ENCODE measurements around the gene NDUFB2.
A peak's percentile ranks its signal among the peaks of the same experiment; 100 is the strongest.
"Not testable (repeated sequence)": the region's sequence is repeated elsewhere in the genome, so short reads cannot be mapped to it uniquely, and the experiment has no call there.

NDUFB2 gene

GRCh38 chr7:140676306-140676705 is 20.2 kb upstream of the NDUFB2 start:
- WGBS (ENCODE audit: insufficient coverage) = 94% methylated on average over 2 of the region's 3 CpGs
- Histone ChIP-seq H3K36me3 (ENCODE audit: control insufficient read depth in 4 of 4, insufficient read depth in 4 of 4, low read length in 3 of 4) (peaks cover 7 to 38% (median 15%) of the 10 kb centered on the region in 4 experiments), H3K4me1 (ENCODE audit: control extremely low read depth in 1 of 4, control insufficient read depth in 4 of 4, insufficient read depth in 4 of 4, low read length in 3 of 4) (peaks cover 0 to 38% (median 24%) of the 10 kb centered on the region in 4 experiments), H3K27me3 (replicated peaks in 2 of 5; ENCODE audit: control insufficient read depth in 4 of 5, insufficient read depth in 5 of 5, low read length in 4 of 5) (no peaks in the 10 kb centered on the region), H3K27ac (ENCODE audit: insufficient read depth in 1 of 2, low read depth in 1 of 2, low read length in 2 of 2, poor library complexity in 1 of 2, severe bottlenecking in 2 of 2) (no peak overlapping the region), H3K9me3 (ENCODE audit: control extremely low read depth in 1 of 5, control insufficient read depth in 4 of 5, insufficient read depth in 2 of 5, low read depth in 1 of 5, low read length in 4 of 5) (no peaks in the 10 kb centered on the region), H3K4me3 (ENCODE audit: control insufficient read depth in 1 of 7, extremely low read depth in 1 of 7, insufficient read depth in 4 of 7, low read depth in 2 of 7, low read length in 6 of 7) (no peak overlapping the region)
- POLR2A ChIA-PET = no interaction called here
- CTCF ChIA-PET = interaction anchor here (0.7 to 3.7 kb wide), 5 partner anchors 9 to 337 kb away, joined by 3 to 25 read pairs (median 9); partner anchors contain the start of genes MRPS33 and NDUFB2
- DNase-seq = peak in 1 of 3 donors; percentile 15

- Histone ChIP-seq H3K36me3 (ENCODE audit: control insufficient read depth in 4 of 4, insufficient read depth in 4 of 4, low read length in 3 of 4) (peaks cover 7 to 43% (median 16%) of the 10 kb centered on the region in 4 experiments), H3K4me1 (ENCODE audit: control extremely low read depth in 1 of 4, control insufficient read depth in 4 of 4, insufficient read depth in 4 of 4, low read length in 3 of 4) (peaks cover 0 to 37% (median 24%) of the 10 kb centered on the region in 4 experiments)
- DNase-seq; H3K9me3 ChIP-seq (ENCODE audit: control extremely low read depth in 1 of 5, control insufficient read depth in 4 of 5, insufficient read depth in 2 of 5, low read depth in 1 of 5, low read length in 4 of 5); H3K27me3 ChIP-seq (replicated peaks in 2 of 5; ENCODE audit: control insufficient read depth in 4 of 5, insufficient read depth in 5 of 5, low read length in 4 of 5); POLR2A ChIA-PET; H3K27ac ChIP-seq (ENCODE audit: insufficient read depth in 1 of 2, low read depth in 1 of 2, low read length in 2 of 2, poor library complexity in 1 of 2, severe bottlenecking in 2 of 2); H3K4me3 ChIP-seq (ENCODE audit: control insufficient read depth in 1 of 7, extremely low read depth in 1 of 7, insufficient read depth in 4 of 7, low read depth in 2 of 7, low read length in 6 of 7): not testable (repeated sequence)
- WGBS (ENCODE audit: insufficient coverage) = 91% methylated on average over 7 of the region's 11 CpGs
- CTCF ChIA-PET = interaction anchor here (1.2 kb wide), 1 partner anchor 19 kb away, joined by 4 read pairs; the partner anchor contains the start of gene NDUFB2
Measured at GRCh38 chr7:140676956-140677355, 19.6 kb upstream of the NDUFB2 start.

GRCh38 chr7:140677496-140677895 is 19.0 kb upstream of the NDUFB2 start:
- ChIA-PET POLR2A (no interaction called here), CTCF (interaction anchor here (1.2 to 1.5 kb wide), 2 partner anchors 11 to 18 kb away, joined by 4 read pairs; partner anchors contain the start of gene NDUFB2)
- Histone ChIP-seq H3K9me3 (ENCODE audit: control extremely low read depth in 1 of 5, control insufficient read depth in 4 of 5, insufficient read depth in 2 of 5, low read depth in 1 of 5, low read length in 4 of 5) (no peaks in the 10 kb centered on the region), H3K4me1 (ENCODE audit: control extremely low read depth in 1 of 4, control insufficient read depth in 4 of 4, insufficient read depth in 4 of 4, low read length in 3 of 4) (peaks cover 0 to 31% (median 24%) of the 10 kb centered on the region in 4 experiments), H3K4me3 (ENCODE audit: control insufficient read depth in 1 of 7, extremely low read depth in 1 of 7, insufficient read depth in 4 of 7, low read depth in 2 of 7, low read length in 6 of 7) (no peak overlapping the region), H3K27me3 (replicated peaks in 2 of 5; ENCODE audit: control insufficient read depth in 4 of 5, insufficient read depth in 5 of 5, low read length in 4 of 5) (no peaks in the 10 kb centered on the region), H3K36me3 (ENCODE audit: control insufficient read depth in 4 of 4, insufficient read depth in 4 of 4, low read length in 3 of 4) (peaks cover 7 to 47% (median 18%) of the 10 kb centered on the region in 4 experiments), H3K27ac (ENCODE audit: insufficient read depth in 1 of 2, low read depth in 1 of 2, low read length in 2 of 2, poor library complexity in 1 of 2, severe bottlenecking in 2 of 2) (no peak overlapping the region)
- 100% methylated on average over 2 of the region's 3 CpGs for WGBS (ENCODE audit: insufficient coverage)
- no peak for DNase-seq

DNA sequence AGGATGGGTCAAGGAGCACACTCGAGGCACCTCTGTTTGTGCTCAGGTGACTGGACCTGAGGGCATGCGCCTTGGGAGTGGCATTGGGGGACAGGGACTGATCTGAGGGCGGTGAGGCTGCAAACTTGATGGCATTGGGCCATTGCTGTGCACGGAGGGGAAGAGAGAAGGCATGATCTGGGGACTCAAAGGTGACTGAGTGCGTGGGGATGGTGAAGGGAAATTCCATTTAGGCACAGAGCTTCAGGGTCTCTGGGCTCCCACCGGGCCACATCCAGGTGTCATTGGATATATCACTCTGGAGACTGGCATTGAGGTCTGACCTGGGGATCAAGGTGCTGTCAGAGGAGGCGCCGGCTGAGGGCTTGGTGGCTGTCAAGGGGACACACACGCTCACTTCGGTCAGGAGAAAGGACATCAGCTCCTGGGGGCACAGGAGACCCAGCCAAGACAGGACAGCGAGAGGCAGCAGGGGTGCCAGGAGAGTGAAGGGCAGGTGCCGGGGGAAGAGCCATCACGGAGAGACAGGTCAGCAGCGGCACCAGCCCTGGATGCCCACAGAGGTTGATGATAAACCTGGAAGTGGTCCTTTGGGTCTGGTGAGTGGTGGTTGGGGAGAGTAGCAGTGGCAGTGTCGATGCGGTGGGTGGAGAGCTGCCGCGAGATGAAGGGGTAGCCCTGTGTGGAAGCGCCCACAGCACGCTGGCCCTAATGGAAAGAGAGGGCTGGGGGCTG is 18.3 kb upstream of the NDUFB2 start:
- POLR2A ChIA-PET = no interaction called here
- H3K27me3 ChIP-seq (replicated peaks in 2 of 5; ENCODE audit: control insufficient read depth in 4 of 5, insufficient read depth in 5 of 5, low read length in 4 of 5) = no peaks in the 10 kb centered on the region
- no peaks in the 10 kb centered on the region for H3K9me3 ChIP-seq (ENCODE audit: control extremely low read depth in 1 of 5, control insufficient read depth in 4 of 5, insufficient read depth in 2 of 5, low read depth in 1 of 5, low read length in 4 of 5)
- no peak overlapping the region for H3K27ac ChIP-seq (ENCODE audit: insufficient read depth in 1 of 2, low read depth in 1 of 2, low read length in 2 of 2, poor library complexity in 1 of 2, severe bottlenecking in 2 of 2)
- no peak for DNase-seq
- over 99% methylated on average over 20 of the region's 20 CpGs for WGBS (ENCODE audit: insufficient coverage)
- CTCF ChIA-PET = interaction anchor here (1.5 kb wide), 1 partner anchor 10 kb away, joined by 4 read pairs; no protein-coding TSS in a partner anchor
- no peak overlapping the region for H3K4me3 ChIP-seq (ENCODE audit: control insufficient read depth in 1 of 7, extremely low read depth in 1 of 7, insufficient read depth in 4 of 7, low read depth in 2 of 7, low read length in 6 of 7)
- peaks cover 7 to 47% (median 18%) of the 10 kb centered on the region in 4 experiments for H3K36me3 ChIP-seq (ENCODE audit: control insufficient read depth in 4 of 4, insufficient read depth in 4 of 4, low read length in 3 of 4)
- peaks cover 0 to 30% (median 23%) of the 10 kb centered on the region in 4 experiments for H3K4me1 ChIP-seq (ENCODE audit: control extremely low read depth in 1 of 4, control insufficient read depth in 4 of 4, insufficient read depth in 4 of 4, low read length in 3 of 4)

DNA sequence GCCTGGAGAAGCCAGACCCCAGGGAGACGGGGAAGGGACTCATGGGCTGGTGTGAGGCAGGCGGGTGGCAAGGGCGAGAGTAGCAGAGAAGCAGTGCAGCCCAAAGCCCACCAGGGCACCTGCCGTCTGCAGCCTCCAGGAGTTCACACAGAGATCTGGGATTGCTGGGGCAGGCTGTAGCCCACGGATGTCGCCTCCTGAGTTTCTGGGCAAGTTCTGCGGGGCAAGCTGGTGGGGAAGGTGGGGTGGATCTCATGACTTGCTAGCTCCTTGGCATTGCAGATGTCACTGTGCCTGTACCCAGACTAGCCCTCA is 17.7 kb upstream of the NDUFB2 start:
- POLR2A ChIA-PET = interaction anchor here (0.6 kb wide), 1 partner anchor 37 kb away, joined by 3 read pairs; no protein-coding TSS in a partner anchor
- Histone ChIP-seq H3K36me3 (ENCODE audit: control insufficient read depth in 4 of 4, insufficient read depth in 4 of 4, low read length in 3 of 4) (peaks cover 7 to 52% (median 18%) of the 10 kb centered on the region in 4 experiments), H3K27me3 (replicated peaks in 2 of 5; ENCODE audit: control insufficient read depth in 4 of 5, insufficient read depth in 5 of 5, low read length in 4 of 5) (no peaks in the 10 kb centered on the region), H3K4me1 (ENCODE audit: control extremely low read depth in 1 of 4, control insufficient read depth in 4 of 4, insufficient read depth in 4 of 4, low read length in 3 of 4) (peaks cover 0 to 24% (median 18%) of the 10 kb centered on the region in 4 experiments), H3K27ac (ENCODE audit: insufficient read depth in 1 of 2, low read depth in 1 of 2, low read length in 2 of 2, poor library complexity in 1 of 2, severe bottlenecking in 2 of 2) (no peak overlapping the region), H3K4me3 (ENCODE audit: control insufficient read depth in 1 of 7, extremely low read depth in 1 of 7, insufficient read depth in 4 of 7, low read depth in 2 of 7, low read length in 6 of 7) (no peak overlapping the region), H3K9me3 (ENCODE audit: control extremely low read depth in 1 of 5, control insufficient read depth in 4 of 5, insufficient read depth in 2 of 5, low read depth in 1 of 5, low read length in 4 of 5) (no peaks in the 10 kb centered on the region)
- DNase-seq = no peak
- 100% methylated on average over 4 of the region's 7 CpGs for WGBS (ENCODE audit: insufficient coverage)
- CTCF ChIA-PET = interaction anchor here (1.2 to 1.5 kb wide), 2 partner anchors 10 to 21 kb away, joined by 3 to 4 read pairs; no protein-coding TSS in a partner anchor

DNA sequence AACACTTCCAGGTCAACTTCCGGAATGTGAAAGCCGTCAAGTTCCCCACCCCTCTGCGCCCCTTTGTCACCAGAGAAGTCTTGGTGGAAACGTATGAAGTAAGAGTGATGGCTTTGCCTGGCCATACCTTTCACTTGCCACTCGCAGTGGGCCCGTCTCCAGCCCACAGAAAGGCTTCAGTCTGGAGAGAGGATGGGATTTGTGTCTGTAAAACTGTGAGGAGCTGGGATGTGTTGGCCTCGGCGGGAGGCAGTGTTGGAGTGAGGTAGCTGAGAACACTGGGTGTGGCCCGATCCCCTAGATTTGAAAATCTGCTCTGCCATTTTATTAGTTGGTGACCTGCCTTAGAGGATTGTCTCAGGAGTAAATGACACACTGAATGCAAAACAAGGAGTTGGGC is 17.3 kb upstream of the NDUFB2 start:
- WGBS (ENCODE audit: insufficient coverage) = 96% methylated on average over 8 of the region's 9 CpGs
- no peak overlapping the region for H3K4me3 ChIP-seq (ENCODE audit: control insufficient read depth in 1 of 7, extremely low read depth in 1 of 7, insufficient read depth in 4 of 7, low read depth in 2 of 7, low read length in 6 of 7)
- H3K27ac ChIP-seq (ENCODE audit: insufficient read depth in 1 of 2, low read depth in 1 of 2, low read length in 2 of 2, poor library complexity in 1 of 2, severe bottlenecking in 2 of 2) = no peak overlapping the region
- no peak for DNase-seq
- no peaks in the 10 kb centered on the region for H3K9me3 ChIP-seq (ENCODE audit: control extremely low read depth in 1 of 5, control insufficient read depth in 4 of 5, insufficient read depth in 2 of 5, low read depth in 1 of 5, low read length in 4 of 5)
- H3K4me1 ChIP-seq (ENCODE audit: control extremely low read depth in 1 of 4, control insufficient read depth in 4 of 4, insufficient read depth in 4 of 4, low read length in 3 of 4) = peaks cover 0 to 20% (median 14%) of the 10 kb centered on the region in 4 experiments
- ChIA-PET CTCF (interaction anchor here (1.2 to 1.5 kb wide), 2 partner anchors 9 to 21 kb away, joined by 3 to 4 read pairs; no protein-coding TSS in a partner anchor), POLR2A (interaction anchor here (0.6 kb wide), 1 partner anchor 37 kb away, joined by 3 read pairs; no protein-coding TSS in a partner anchor)
- H3K27me3 ChIP-seq (replicated peaks in 2 of 5; ENCODE audit: control insufficient read depth in 4 of 5, insufficient read depth in 5 of 5, low read length in 4 of 5) = no peaks in the 10 kb centered on the region
- H3K36me3 ChIP-seq (ENCODE audit: control insufficient read depth in 4 of 4, insufficient read depth in 4 of 4, low read length in 3 of 4) = peaks cover 9 to 56% (median 20%) of the 10 kb centered on the region in 4 experiments

GRCh38 chr7:140680886-140681285 is 15.6 kb upstream of the NDUFB2 start:
- peaks cover 9 to 69% (median 25%) of the 10 kb centered on the region in 4 experiments for H3K36me3 ChIP-seq (ENCODE audit: control insufficient read depth in 4 of 4, insufficient read depth in 4 of 4, low read length in 3 of 4)
- peaks cover 0 to 5% (median 1%) of the 10 kb centered on the region in 4 experiments for H3K4me1 ChIP-seq (ENCODE audit: control extremely low read depth in 1 of 4, control insufficient read depth in 4 of 4, insufficient read depth in 4 of 4, low read length in 3 of 4)
- ChIA-PET POLR2A (no interaction called here), CTCF (no interaction called here)
- no peaks in the 10 kb centered on the region for H3K9me3 ChIP-seq (ENCODE audit: control extremely low read depth in 1 of 5, control insufficient read depth in 4 of 5, insufficient read depth in 2 of 5, low read depth in 1 of 5, low read length in 4 of 5)
- H3K27me3 ChIP-seq (replicated peaks in 2 of 5; ENCODE audit: control insufficient read depth in 4 of 5, insufficient read depth in 5 of 5, low read length in 4 of 5) = no peaks in the 10 kb centered on the region
- no peak overlapping the region for H3K4me3 ChIP-seq (ENCODE audit: control insufficient read depth in 1 of 7, extremely low read depth in 1 of 7, insufficient read depth in 4 of 7, low read depth in 2 of 7, low read length in 6 of 7)
- H3K27ac ChIP-seq (ENCODE audit: insufficient read depth in 1 of 2, low read depth in 1 of 2, low read length in 2 of 2, poor library complexity in 1 of 2, severe bottlenecking in 2 of 2) = no peak overlapping the region
- no peak for DNase-seq
- WGBS (ENCODE audit: insufficient coverage) = 80% methylated on average over 6 of the region's 7 CpGs
